ENCODE results near the gene PALLD.

Gene PALLD

DNA sequence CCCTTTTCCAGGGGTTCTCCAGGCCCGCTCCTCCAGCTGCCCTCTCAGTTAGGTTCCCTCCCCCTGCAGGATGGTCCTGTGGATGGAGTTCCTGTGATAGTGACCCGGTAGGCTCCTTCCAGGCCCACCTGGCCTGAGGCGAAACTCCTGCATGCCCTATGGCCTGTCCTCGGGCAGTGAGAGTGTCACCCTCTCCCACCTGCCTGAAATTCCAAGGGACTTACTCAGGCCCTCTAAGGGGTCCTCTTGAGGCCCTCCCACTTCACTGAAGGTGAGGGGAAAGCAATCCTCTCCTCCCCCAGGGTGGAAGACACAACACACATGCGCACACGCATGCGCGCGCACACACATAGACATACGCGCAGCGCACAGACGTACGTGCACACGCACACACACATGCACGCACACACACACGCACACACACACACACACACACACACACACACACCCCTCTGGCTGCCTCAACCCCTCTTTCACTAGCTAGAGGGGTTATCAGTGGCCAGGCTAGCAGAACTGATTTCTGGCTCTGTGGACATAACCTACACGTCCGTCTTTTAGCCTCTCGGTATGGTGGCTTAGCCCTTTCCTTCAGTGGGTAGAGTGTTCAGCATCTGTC is 297.3 kb downstream of the PALLD start:
- TF ChIP-seq, protein P1, sequence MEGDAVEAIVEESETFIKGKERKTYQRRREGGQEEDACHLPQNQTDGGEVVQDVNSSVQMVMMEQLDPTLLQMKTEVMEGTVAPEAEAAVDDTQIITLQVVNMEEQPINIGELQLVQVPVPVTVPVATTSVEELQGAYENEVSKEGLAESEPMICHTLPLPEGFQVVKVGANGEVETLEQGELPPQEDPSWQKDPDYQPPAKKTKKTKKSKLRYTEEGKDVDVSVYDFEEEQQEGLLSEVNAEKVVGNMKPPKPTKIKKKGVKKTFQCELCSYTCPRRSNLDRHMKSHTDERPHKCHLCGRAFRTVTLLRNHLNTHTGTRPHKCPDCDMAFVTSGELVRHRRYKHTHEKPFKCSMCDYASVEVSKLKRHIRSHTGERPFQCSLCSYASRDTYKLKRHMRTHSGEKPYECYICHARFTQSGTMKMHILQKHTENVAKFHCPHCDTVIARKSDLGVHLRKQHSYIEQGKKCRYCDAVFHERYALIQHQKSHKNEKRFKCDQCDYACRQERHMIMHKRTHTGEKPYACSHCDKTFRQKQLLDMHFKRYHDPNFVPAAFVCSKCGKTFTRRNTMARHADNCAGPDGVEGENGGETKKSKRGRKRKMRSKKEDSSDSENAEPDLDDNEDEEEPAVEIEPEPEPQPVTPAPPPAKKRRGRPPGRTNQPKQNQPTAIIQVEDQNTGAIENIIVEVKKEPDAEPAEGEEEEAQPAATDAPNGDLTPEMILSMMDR (conservative IDR thresholded peaks at IDR 0.05; ENCODE audit: low read depth, low read length), result no peak
- no peak for DNase-seq (ENCODE audit: low read depth)
- no peak overlapping the region for H3K4me3 ChIP-seq (ENCODE audit: low read length)

DNA sequence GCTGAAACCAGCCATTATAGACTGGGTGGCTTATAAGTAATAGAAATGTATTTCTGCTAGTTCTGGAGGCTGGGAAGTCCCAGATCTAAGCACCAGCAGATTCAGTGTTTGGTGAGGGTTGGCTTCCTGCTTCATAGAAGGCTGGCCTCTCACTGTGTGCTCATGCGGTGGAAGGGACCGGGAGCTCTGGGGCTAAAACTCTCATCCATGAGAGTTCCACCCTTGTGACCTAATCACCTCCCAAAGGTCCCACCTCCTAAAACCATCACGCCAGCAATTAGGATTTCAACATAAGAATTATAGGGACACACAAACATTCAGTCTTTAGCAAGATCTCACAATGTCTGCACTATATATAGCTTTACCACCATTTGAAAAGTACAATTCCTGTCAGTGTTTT is 298.0 kb downstream of the PALLD start:
- no peak for DNase-seq (ENCODE audit: low read depth)
- no peak overlapping the region for H3K4me3 ChIP-seq (ENCODE audit: low read length)
- TF ChIP-seq, protein P1 (conservative IDR thresholded peaks at IDR 0.05; ENCODE audit: low read depth, low read length), result no peak

DNA sequence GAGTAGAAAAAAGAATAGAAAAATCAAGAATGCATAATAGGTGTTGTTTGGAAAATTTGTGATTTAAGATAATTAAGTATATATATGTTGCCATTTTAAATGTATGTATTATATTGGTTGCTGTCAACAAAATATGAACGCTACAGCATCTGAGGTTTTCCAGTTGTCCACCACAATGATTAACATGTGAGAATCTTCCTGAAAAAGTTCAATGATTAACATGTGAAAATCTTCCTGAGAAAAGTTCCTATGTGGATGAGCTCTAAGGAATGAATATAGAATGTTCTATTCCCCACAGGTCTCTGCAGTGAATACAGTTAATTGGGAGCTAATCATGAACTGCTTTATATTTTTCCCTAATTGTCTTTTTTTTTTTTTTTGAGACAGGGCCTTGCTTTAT is 298.5 kb downstream of the PALLD start:
- no peak for DNase-seq (ENCODE audit: low read depth)
- TF ChIP-seq, protein P1 (conservative IDR thresholded peaks at IDR 0.05; ENCODE audit: low read depth, low read length), result no peak
- H3K4me3 ChIP-seq (ENCODE audit: low read length), result no peak overlapping the region

DNA sequence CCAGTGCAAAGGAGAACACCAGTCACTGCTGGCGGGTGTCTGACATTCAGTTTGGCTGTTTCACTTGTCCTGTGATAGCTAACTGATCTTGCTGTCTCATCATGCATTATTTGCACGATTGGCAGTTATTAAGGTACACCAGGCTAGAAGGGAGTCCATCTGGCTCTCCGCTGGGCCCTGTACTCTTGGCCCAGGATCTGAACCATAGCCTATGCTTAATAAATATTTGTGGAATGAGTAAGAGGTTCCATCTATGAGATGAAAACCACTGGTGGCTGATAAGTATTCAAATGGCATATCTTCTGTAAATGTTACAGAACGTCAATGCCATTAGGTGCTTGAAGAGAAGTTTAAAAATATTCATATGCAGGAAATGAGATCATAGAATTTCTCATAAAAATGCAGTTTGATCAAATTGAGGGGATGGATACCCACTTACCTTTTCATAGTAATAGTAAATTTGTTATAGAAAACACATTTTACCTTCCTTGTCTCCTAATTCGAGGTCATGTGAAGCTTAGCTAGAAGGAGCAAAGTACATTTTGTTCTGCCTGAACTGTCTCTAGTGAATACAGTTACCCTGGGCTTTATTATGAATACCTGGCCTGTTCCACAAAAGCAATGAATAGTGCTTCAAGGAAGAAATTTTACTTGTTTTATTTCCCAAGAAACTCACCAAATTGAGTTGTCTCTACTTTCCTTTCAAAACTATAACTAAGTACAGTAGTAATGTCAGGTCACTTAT is 299.7 kb downstream of the PALLD start:
- H3K4me3 ChIP-seq (ENCODE audit: low read length), result no peak overlapping the region
- DNase-seq (ENCODE audit: low read depth), result no peak
- TF ChIP-seq, protein P1 (conservative IDR thresholded peaks at IDR 0.05; ENCODE audit: low read depth, low read length), result no peak

DNA sequence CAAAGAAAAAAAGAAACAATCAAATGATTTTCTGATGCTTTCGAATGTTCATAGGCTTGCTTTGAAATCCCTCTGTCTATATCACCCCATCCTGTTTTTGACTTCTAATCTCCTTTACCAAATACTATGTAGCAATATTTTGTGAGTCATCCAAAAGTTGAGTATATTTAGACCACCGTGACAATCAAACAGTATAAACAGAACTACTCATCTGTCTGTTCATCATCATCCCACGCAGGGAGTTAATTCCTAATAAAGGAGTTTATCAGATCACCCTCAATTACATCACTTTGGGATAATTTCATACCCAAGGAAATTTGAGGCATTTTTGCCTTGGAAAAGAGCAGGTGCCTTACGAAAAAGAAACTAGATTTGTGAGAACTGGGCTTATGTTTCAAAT is 300.3 kb downstream of the PALLD start:
- TF ChIP-seq, protein P1 (conservative IDR thresholded peaks at IDR 0.05; ENCODE audit: low read depth, low read length), result no peak
- no peak for DNase-seq (ENCODE audit: low read depth)
- no peak overlapping the region for H3K4me3 ChIP-seq (ENCODE audit: low read length)

DNA sequence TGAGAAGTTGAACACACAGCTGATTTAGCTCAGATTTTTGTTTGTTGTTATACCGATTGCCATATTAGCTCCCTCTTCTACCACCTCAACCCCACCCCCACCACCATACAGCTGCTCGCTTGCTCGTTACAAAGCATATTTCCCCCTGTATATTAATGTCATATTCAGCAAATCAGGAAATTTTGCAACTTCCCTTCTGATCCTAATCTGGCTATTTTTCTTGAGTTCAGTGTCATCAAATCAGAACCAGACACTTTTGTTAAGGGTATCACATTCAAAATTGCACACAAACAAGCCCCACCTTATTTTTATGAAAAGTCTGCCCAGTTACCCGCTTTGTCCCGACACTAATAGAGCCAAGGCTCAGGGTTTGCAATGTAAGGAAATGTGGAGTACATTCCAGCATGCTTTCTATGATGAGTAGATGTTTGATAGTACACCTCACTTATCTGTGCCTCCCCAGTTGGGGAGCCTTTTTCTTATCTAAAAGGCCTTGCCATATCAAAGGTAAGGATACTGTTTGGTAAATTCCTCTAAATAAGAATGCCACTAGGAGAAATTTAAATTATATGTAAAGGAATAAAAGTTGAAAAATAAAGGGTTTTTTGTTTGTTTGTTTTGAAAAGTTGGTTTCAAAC is 301.0 kb downstream of the PALLD start:
- TF ChIP-seq, protein P1 (conservative IDR thresholded peaks at IDR 0.05; ENCODE audit: low read depth, low read length), result no peak
- no peak for DNase-seq (ENCODE audit: low read depth)
- H3K4me3 ChIP-seq (ENCODE audit: low read length), result no peak overlapping the region

Measured in retinal pigment epithelial cell (primary cell).